Astrocyte of the hippocampus (primary cell): ENCODE data around the gene VPS13D.
A peak's percentile ranks its signal among the peaks of the same experiment; 100 is the strongest.
"Not testable (repeated sequence)": the region's sequence is repeated elsewhere in the genome, so short reads cannot be mapped to it uniquely, and the experiment has no call there.

Source experiments
- DNase-seq: peaks from one replicate; pipeline ENCODE4 v3.0.0; 2011; ENCODE audit warnings: low read depth, low spot score

Gene VPS13D

DNA sequence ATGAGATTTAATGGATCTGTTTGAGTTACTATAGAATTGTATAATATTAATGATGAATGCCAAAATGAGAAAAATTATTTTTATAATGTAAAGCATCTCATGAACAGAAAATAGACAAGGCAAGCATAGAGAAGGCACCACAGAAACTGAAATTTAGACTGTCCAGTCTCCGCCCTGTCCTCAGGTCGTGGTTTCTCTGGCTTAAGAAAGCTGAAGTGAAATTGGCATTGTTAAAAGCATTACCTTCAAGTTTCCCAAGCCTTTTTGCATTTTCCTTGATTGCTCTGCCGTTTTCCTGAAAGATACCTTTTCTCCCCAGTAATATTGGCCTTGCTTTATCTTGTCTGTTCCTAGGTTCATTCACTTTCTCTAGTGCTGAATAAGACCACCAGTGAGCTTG lies 58.0 kb downstream of the VPS13D start:
- DNase-seq = no peak

DNA sequence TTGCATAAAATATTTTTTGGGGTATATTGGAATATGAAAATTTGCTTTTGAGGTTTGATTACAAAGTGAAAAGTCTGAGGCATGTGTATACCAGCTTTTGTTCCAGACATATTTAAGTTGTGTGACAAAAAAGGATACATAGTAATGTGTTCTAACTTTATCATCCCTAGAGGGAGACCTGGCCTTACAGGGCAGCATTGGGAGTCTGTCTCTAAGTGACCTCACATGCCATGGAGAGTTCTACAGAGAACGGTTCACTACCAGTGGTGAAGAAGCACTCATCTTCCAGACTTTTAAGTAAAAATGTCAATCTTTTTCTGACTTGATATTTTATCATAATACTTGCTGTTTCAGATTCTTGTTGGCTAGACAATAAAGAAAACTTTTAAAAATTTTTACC lies 61.0 kb downstream of the VPS13D start:
- no peak for DNase-seq

DNA sequence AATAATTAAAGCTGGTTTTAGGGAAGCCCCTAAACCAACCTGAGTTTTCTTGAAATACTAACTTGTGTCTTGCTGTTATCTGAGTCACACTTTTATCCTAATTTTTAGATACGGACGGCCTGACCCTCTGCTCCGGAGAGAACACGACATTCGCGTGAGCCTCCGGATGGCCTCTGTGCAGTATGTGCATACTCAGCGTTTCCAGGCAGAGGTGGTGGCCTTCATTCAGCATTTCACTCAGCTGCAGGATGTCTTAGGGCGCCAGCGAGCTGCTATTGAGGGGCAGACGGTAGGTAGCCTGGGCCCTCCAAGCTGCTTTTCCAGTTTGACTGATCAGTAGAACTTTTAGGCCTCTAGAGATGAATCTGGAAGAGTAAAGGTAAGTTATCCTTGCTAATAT lies 63.6 kb downstream of the VPS13D start:
- no peak for DNase-seq

DNA sequence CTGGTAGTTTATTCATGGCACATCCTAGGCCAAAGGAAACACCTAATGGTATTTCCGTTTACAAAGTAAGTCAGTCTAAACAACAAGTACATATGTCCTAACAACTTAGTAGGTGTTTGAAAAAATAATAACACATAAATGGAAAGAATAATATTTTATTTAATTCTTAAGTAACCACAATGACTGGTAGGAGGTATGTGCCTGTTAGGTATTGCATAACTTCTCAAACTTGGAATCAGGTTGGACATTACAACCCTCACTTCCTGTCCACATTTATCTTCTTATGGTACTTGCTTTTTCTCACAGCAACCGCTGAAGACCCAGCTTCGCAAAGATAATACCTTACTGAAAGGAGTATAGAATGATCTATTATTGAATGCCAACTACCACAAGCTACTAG lies 64.2 kb downstream of the VPS13D start:
- no peak for DNase-seq

DNA sequence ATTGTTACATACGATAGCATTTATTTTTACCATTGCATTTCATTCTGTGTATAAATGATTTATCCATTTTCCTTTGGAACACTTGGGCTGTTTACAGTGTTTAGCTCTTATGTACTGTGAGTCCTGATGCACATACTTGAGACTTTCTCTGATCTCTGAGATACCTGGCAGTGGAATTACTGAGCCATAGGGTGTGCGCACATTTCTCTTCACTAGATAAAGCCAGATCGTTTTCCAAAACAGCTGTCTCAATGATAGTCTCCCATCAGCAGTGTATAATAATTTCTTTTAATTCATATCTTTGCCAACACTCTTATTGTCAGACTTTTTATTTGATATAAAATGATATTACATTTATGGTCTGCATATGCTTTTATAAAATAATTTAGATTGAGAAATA lies 66.2 kb downstream of the VPS13D start:
- DNase-seq = no peak

DNA sequence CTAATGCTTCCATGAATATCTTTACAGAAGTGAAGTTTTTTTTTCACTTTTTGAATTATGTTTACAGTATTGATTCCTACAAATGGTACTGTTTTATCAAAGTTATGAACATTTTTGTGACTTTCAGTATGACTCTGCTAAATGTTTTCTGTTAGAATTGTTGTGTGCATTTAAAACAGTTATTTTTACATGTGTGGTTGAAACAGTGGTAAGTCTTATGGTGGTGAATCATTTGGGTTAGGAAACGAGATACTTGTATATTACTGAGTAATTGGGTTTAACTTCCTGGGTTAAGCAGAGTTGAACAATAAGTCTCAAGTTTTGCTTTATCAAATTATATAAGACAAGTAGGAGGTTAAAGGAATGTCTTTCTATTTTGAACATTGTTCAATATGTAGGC lies 66.8 kb downstream of the VPS13D start:
- DNase-seq = peak; percentile 50

DNA sequence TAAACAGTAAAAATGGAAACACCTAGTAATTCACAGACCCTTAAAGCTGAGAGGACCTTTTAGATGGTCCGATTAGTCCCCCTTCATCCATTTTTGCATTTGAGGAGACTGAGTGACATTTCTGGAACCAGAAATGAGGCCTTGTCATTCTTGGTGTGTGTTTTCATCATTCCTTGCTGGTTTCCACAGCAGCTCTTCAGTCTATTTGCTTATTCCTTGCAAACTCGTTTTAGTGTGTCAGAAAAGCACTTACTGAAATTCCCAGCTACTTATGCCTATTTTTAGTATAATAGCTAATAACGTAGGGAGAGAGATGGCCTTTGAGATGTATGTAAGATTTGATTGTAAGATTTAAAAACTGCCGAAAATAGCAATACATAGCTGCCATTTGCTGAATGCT lies 70.9 kb downstream of the VPS13D start:
- DNase-seq = no peak

DNA sequence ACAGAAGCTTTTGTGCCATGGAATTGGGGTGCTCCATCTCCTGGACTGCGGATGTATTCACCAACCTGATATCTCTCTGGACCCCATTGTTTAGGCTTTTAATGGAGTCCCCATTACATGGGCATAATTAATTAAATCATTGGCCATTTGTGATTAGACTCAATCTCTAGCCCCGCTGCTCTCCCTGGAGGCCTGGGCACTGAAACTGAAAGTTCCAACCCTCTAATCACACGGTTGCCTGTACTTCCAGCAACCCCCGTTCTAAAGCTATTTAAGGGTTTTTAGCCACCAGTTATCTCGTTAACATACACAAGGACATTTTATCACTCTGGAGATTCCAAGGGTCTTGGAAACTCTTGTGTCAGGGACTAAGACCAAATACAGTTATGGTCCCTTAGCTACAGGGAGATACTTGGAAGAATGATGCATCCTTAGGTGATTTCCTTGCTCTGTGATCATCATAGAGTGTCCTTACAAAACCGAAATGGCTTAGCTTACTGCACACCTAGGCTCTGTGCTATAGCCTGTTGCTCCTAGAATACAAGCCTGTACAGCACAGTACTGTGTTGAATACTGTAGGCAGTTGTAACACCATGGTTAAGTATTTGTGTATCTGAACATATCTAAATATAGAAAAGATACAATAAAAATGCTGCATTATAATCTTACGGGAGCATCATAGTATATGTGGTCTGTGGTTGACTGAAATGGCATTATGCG lies 71.8 kb downstream of the VPS13D start:
- DNase-seq = no peak

DNA sequence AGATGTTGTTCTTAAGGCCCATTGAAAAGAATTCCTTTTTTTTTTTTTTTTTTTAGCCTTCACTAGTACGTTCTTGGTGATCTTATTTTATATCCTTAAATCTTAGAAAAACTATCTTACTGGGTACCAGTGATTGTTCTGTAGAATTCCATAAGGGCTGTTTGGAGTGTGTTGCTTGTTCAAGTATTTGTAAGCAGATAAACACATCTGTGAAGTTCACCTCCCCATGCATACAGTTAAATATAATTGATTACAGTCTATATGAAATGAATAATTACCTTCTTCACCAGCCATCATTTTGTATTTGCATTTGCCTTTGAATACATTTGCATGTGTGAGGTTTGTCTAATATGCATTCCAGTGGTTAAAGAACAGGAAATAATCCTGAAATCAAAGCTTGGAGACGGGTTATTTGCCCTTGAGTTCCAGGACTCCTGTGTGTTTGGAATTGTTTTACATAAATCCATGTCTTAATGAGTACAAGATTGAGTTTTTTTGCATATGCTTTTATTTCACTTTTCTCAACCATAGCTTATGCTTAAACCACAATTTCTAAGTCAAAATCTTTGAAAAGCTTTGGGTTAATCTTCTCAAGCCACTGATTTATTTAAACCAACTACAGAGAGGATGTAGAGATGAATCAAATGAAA lies 73.1 kb downstream of the VPS13D start:
- peak; percentile 75 for DNase-seq

DNA sequence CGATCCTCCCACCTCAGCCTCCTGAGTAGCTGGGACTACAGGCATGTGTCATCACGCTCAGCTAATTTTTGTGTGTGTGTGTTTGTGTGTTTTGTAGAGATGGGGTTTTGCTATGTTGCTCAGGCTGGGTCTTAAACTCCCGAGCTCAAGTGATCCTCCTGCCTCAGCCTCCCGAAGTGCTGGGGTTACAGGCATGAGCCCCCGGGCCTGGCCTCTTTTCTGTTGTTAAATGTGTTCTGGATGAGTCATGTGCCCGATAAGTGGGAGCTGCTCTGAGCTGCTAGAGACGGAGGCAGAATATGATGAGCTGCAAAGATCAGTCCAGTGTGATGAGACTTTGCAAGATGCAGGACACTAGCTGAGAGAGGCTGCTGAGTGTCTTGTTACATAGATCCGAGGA lies 75.5 kb downstream of the VPS13D start:
- DNase-seq = no peak

DNA sequence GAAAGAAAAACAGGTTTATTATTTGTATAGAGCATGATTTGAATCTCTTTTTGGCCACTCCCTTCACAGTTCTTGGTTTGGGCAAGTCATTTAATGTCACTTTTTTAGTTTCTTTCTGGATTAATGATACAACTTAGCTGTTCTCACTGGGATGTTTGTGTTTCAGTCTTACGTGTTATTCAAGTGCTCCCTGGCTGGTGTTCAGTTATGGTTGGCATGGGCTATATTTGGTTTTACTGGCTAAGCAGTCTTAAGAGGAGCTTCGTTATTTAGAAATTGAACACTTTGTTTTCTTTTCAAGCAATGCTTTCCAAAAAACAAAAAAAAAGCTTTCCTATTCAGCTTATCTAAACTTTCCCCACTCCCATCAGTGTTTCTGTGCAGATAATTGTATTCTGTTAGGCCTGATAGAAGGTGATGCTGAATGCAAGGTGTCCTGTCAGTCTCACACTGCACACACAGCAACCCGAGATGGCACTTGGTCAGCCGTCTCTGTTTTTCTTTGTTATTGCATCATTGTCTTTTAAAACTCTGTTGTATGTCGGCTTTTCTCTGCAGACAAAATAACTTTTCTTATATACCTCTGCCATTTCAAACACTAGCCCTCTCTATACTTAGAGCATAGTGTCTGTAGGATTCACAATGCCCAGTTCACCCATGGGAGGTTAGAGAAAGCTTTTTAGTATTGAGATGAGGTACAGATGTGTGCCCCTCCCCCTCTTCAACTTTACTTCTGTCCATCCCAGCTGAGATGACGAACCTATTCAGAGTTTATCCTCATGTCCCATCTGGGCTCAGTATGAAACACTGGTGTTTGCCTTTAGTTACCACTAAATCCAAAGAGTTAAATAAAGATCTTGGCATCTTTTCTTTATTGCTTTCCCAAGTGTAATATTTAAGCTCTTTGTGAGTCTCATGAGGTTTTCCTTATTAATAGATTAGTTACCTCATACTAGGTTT lies 80.2 kb downstream of the VPS13D start:
- peak; percentile 82 for DNase-seq

DNA sequence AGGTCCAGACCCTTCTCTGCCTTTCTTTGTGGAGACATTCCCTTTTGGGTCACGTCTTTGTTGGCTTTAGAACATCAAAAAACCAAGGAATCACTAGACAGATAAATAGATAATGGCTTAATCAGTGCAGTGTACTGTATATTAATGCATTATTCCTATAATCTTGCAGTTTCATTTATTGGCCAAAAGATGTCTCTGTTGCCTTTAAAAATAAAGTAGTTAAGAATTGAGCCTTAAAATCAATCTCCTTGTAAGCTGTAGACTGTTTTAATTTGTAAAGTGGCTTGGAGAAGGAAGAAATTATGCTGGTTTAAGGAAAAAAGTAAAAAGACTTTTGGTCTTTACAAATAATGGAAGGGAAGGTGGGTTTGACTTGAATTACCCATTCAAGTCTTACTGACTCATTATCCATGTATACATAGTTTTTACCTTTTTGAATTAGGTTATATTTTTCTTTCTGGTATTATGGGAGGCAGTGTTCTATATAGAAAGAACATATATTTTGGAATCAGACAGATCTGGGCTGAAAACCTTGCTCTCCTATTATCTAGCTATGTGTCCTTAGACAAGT lies 84.6 kb downstream of the VPS13D start:
- peak; percentile 38 for DNase-seq

DNA sequence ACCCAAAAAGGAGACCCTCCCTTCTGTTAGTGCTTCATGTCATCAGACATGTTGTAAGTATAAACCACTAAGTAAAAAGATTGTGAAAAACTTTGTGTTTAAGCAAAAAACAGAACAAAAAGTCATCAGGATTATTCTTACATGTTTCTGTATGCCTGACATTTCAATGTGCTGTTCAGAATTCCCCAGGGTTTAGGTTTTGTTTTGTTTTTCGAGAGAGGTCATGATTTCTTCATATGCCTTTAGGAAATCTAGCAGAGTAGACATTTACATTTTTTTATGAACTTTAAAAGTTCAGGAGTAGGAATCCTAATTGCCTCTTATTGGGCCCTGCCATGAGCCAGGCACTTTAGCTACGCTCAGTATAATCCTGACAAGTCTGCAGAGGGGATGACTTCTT lies 85.3 kb downstream of the VPS13D start:
- DNase-seq = no peak

DNA sequence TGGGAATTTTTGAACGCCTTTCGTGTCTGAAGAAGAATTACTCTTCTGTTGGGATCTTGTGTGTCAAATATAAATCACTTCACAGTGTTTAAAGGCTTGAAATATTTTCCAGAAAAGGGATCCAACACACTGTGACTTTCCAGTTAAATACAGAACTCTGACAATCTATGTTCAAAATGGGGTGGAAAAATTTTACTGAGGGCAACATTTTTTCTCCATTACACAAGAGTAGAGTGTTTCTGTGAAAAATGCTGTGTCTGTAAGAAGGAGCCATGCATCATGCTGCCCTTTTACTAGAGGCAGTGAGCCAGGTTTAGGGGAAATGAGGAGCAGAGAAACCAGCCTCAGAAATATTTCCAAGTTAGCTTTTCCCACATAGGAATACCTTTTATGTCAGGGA lies 86.5 kb downstream of the VPS13D start:
- peak; percentile 43 for DNase-seq

DNA sequence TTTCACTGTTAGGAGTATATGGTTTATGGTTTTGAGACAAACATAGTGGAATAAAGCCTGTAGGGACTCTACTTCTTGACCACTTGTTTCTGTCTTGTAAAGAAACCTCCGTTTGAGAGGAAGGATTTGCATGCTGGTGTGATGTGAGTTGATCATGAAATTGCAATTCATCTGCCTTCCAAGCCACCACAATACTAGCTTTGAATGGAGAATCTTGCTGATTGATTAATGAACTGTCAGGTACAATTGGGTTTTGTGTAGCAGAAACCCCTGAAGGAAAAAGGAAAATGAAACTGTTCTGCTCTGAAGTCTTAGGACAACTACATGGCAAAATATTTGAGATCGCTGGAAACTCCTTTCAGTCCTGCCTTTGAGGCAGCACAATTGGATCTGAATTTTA lies 90.7 kb downstream of the VPS13D start:
- no peak for DNase-seq

DNA sequence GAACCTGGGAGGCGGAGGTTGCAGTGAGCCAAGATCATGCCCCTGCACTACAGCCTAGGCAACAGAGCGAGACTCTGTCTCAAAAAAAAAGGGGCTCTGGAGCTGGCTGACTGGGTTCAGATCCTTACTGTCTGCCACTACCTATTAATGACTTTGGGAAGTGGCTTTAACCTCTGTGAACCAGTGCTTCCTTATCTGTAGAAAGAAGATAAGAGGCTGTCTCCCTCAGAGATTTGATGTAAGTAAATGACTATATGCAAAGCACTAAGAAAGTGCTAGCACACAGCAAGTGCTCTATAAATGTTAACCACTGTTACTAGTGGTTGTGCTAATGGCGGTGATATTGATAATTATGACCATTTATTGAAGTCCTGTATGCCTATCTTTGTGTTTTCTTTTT lies 94.6 kb downstream of the VPS13D start:
- DNase-seq = no peak

DNA sequence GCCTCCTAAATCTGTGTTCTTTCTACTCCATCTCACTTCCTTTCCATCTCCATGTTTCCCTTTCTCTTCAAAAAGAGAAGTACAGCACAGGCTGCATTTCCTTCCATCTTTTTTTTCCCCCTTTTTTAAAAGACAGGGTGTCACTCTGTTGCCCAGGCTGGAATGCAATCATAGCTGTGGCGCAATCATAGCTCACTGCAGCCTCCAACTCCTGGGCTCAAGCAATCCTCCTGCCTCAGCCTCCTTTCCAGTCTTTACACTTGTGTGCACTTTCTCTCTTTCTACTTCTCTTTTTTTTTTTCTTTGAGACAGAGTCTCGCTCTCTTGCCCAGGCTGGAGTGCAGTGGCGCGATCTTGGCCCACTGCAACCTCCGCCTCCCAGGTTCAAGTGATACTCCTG lies 95.1 kb downstream of the VPS13D start:
- DNase-seq = not testable (repeated sequence)

DNA sequence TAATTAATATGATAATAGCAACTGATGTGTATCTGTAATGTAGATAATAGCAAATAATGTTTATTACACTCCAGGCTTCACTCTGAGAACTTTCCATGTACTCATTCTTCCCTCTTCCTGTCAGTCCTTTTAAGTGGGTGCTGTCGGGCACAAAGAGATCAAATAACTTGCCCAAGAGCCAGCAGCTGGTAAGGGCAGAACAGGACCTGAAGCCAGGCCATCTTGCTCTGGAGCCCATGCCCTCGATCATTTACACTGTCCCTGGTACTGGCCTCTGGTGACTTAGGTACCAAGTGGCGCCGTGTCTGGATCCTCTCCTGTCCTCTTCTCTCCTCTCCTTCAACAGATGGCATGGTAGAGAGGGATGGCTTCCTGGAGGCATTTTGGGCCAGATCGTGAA lies 97.2 kb downstream of the VPS13D start:
- no peak for DNase-seq

DNA sequence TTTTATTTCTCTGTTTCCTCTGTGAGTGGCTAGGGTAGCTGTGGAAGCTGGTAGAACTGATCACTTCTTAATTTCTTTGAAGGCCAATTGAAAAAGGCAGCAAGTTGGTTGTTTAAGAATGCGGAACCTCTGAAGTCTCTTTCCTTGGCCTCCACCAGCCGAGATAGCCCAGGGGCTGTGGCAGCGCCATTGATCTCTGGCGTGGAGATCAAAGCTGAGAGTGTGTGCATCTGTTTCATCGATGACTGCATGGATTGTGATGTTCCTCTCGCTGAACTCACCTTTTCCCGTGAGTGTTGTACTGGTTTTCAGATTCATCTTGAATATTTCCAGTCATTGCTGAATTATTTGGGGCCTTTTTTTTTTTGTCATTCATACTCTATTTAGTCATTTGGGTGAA lies 97.7 kb downstream of the VPS13D start:
- DNase-seq = no peak

DNA sequence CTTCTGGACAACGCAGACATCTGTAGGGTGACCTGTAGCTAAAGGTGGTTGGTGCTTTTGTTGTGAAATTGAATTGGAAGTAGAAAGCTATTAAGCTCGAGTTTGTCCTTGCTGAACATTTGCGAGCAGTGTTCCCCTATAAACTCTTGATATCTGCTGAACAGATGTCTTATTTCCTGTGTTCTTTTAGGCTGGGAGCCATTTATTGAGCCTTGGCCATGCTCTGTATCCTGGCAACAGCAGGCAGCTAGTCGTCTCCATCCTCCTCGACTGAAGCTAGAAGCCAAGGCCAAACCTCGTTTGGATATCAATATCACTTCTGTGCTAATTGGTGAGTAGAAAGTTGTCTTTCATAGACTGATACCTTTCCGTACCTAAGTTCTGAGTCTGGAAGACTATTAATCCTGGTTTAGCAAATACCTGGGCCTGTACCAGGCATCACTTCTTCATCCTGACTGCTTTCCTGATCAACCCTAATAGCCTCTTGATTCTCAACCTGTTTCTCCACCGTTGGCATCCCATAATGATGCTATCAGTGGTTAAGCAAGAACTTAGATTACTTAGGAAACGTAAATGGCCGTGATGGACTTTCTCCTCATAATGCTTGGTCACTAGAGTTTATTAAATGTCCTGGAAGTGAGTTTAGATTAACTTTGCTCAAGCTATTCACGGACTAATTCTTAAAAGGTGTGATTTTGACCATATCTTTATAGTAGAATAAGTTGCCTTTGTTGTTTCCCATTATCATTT lies 103.4 kb downstream of the VPS13D start:
- DNase-seq = no peak

DNA sequence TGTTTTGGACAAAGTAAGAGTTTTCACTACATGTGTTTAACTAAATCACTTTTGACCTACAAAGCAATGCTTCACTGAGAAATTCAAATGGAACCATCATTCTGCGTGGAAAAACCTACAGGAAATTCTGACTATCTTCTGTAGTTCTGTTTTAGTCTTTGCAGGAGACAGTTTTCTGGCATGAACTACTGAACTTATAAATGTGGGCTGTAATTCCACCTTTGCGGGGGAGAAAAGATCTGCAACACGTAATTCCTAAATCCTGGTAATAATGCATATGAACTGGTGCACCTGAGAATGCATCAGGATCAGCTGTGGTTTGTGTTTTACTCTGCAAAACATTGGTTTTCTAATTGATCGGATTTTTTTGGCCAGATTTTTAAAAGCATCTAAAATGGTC lies 106.0 kb downstream of the VPS13D start:
- DNase-seq = no peak
